ENCODE results near the gene BTBD10. TPM values are rescaled to one million over a fixed set of nuclear protein-coding genes. Genes with fewer than 3 reads are reported as not detected.

BTBD10 gene
- total RNA-seq (ENCODE audit: unreplicated experiment): 42.6 TPM
- long read RNA-seq, transcript BTBD10-201 (9 exons, 2,504 nt): minor isoform, 10 of 37 reads
- long read RNA-seq, transcript BTBD10-208 (8 exons, 1,662 nt): major isoform, 21 of 37 reads
- long read RNA-seq, partial matches to known transcripts: 2 of 37 reads
- long read RNA-seq, other reads (novel, unspliced or antisense): 4 of 37 reads

DNA sequence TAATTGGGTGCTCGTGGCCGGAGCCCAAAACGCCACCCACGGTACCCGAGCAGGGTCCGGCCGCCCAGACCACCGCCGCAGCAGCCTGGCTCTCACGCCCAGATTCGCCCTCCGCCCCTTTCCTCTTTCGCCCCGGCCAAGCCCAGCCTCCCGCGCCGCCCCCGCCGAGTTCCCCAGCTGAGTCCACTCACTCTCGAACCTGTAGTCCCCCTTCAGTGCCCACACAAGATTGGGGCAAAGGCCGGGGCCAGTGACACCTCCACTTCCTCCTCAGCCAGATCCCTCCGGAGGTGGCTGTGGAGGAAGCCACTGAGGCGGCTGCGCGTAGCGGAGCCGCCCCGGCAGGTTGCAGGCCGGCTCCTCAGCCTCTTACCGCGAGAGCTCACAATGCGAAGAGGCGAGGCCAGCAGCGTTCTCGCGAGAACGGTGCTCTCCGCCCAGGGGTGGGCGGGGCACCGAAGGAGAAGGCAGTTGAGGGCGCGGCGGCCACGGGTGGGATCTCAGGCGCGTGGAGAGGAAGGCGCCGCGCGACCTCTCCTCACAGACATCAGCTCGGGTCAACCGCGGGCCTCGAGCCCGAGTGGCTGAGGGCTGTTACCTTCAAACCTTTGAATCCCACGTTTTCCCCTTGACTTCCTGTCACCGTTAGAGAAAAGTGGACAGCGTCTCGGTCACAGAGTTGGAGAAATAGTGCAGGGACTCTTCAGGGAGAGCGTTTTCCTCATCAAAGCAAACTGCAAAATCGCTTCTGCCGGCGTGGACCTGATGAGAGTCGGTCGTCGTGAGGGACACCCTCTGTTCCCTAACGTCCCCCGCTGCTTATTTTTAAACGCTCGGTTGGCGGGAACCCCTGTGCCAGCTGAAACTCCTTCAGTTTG is at the start of gene BTBD10:
TSS of gene BTBD10 (minus strand) at position 322 of the 878 bp plus-strand sequence. CDS start 18,098 bp downstream, outside the sequence.
- Mint-ChIP-seq H3K9me3 (ENCODE audit: unreplicated experiment) (peaks cover 2% of the 10 kb centered on the region), H3K27ac (ENCODE audit: unreplicated experiment) (peak within 1 kb of the TSS; percentile 92), H3K36me3 (ENCODE audit: unreplicated experiment) (no peaks in the 10 kb centered on the region), H3K4me3 (ENCODE audit: unreplicated experiment) (peak within 1 kb of the TSS; percentile 98), H3K27me3 (ENCODE audit: unreplicated experiment) (peaks cover 4% of the 10 kb centered on the region), H3K4me1 (ENCODE audit: low read depth, unreplicated experiment) (peaks cover 4% of the 10 kb centered on the region)
- peak; percentile 95 for DNase-seq
- TF ChIP-seq, protein P1, sequence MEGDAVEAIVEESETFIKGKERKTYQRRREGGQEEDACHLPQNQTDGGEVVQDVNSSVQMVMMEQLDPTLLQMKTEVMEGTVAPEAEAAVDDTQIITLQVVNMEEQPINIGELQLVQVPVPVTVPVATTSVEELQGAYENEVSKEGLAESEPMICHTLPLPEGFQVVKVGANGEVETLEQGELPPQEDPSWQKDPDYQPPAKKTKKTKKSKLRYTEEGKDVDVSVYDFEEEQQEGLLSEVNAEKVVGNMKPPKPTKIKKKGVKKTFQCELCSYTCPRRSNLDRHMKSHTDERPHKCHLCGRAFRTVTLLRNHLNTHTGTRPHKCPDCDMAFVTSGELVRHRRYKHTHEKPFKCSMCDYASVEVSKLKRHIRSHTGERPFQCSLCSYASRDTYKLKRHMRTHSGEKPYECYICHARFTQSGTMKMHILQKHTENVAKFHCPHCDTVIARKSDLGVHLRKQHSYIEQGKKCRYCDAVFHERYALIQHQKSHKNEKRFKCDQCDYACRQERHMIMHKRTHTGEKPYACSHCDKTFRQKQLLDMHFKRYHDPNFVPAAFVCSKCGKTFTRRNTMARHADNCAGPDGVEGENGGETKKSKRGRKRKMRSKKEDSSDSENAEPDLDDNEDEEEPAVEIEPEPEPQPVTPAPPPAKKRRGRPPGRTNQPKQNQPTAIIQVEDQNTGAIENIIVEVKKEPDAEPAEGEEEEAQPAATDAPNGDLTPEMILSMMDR (IDR thresholded peaks at IDR 0.05; ENCODE audit: partially characterized antibody, unreplicated experiment): no peak

GRCh38 chr11:13503393-13503792 is 40.4 kb upstream of the BTBD10 start:
- H3K9me3 Mint-ChIP-seq (ENCODE audit: unreplicated experiment): no peaks in the 10 kb centered on the region
- no peaks in the 10 kb centered on the region for H3K4me1 Mint-ChIP-seq (ENCODE audit: low read depth, unreplicated experiment)
- TF ChIP-seq, protein P1 (IDR thresholded peaks at IDR 0.05; ENCODE audit: partially characterized antibody, unreplicated experiment): no peak
- no peaks in the 10 kb centered on the region for H3K27me3 Mint-ChIP-seq (ENCODE audit: unreplicated experiment)
- no peaks in the 10 kb centered on the region for H3K36me3 Mint-ChIP-seq (ENCODE audit: unreplicated experiment)
- H3K27ac Mint-ChIP-seq (ENCODE audit: unreplicated experiment): no peak overlapping the region
- H3K4me3 Mint-ChIP-seq (ENCODE audit: unreplicated experiment): no peak overlapping the region
- no peak for DNase-seq

DNA sequence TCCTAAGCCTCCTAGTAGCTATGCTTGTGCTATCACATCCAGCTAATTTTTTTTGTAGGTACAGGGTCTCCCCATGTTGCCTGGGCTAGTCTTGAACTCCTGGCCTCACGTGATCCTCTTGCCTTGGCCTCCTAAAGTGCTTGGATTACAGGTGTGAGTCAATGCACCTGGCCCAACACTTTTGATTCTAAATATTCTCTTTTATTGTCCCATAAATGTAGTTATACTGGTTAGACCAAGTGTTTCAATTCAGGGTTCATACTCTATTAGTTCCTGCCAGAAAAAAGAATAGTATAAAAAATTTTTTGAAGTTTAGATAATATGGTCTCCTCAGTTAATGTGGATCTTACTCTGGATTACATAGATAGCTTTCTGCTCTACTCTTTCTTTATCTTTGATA is 39.5 kb upstream of the BTBD10 start:
- H3K27ac Mint-ChIP-seq (ENCODE audit: unreplicated experiment): no peak overlapping the region
- H3K27me3 Mint-ChIP-seq (ENCODE audit: unreplicated experiment): no peaks in the 10 kb centered on the region
- H3K4me1 Mint-ChIP-seq (ENCODE audit: low read depth, unreplicated experiment): no peaks in the 10 kb centered on the region
- no peaks in the 10 kb centered on the region for H3K36me3 Mint-ChIP-seq (ENCODE audit: unreplicated experiment)
- TF ChIP-seq, protein P1 (IDR thresholded peaks at IDR 0.05; ENCODE audit: partially characterized antibody, unreplicated experiment): no peak
- no peak overlapping the region for H3K4me3 Mint-ChIP-seq (ENCODE audit: unreplicated experiment)
- H3K9me3 Mint-ChIP-seq (ENCODE audit: unreplicated experiment): no peaks in the 10 kb centered on the region
- no peak for DNase-seq

GRCh38 chr11:13495929-13496328 is 32.9 kb upstream of the BTBD10 start, which contains the start of gene PTH:
PTH (minus strand) TSS chr11:13495997; CDS start chr11:13492855, 3,142 bp downstream.
- no peak for DNase-seq
- Mint-ChIP-seq H3K4me1 (ENCODE audit: low read depth, unreplicated experiment) (no peaks in the 10 kb centered on the region), H3K36me3 (ENCODE audit: unreplicated experiment) (no peaks in the 10 kb centered on the region), H3K4me3 (ENCODE audit: unreplicated experiment) (no peak within 1 kb of the TSS), H3K27ac (ENCODE audit: unreplicated experiment) (no peak within 1 kb of the TSS), H3K9me3 (ENCODE audit: unreplicated experiment) (no peaks in the 10 kb centered on the region), H3K27me3 (ENCODE audit: unreplicated experiment) (no peaks in the 10 kb centered on the region)
- TF ChIP-seq, protein P1 (IDR thresholded peaks at IDR 0.05; ENCODE audit: partially characterized antibody, unreplicated experiment): no peak

- DNase-seq: no peak
- TF ChIP-seq, protein P1 (IDR thresholded peaks at IDR 0.05; ENCODE audit: partially characterized antibody, unreplicated experiment): no peak
- H3K4me1 Mint-ChIP-seq (ENCODE audit: low read depth, unreplicated experiment): peaks cover 4% of the 10 kb centered on the region
- H3K27me3 Mint-ChIP-seq (ENCODE audit: unreplicated experiment): no peaks in the 10 kb centered on the region
- H3K36me3 Mint-ChIP-seq (ENCODE audit: unreplicated experiment): no peaks in the 10 kb centered on the region
- peaks cover 2% of the 10 kb centered on the region for H3K9me3 Mint-ChIP-seq (ENCODE audit: unreplicated experiment)
- no peak overlapping the region for H3K4me3 Mint-ChIP-seq (ENCODE audit: unreplicated experiment)
- no peak overlapping the region for H3K27ac Mint-ChIP-seq (ENCODE audit: unreplicated experiment)
Observed at GRCh38 chr11:13494051-13494450, 31.0 kb upstream of the BTBD10 start.
